GM18517 (cell line): ENCODE measurements around the gene CLPTM1.
A peak's percentile ranks its signal among the peaks of the same experiment; 100 is the strongest.
"Not testable (repeated sequence)": the region's sequence is repeated elsewhere in the genome, so short reads cannot be mapped to it uniquely, and the experiment has no call there.

Source experiments
- ATAC-seq: cut with Tn5 transposase; IDR thresholded peaks from one replicate; pipeline ENCODE4 v1.9.1; 2021; ENCODE audit warnings: mild to moderate bottlenecking, moderate library complexity; ENCODE audit not compliant: unreplicated experiment

The CLPTM1 gene

GRCh38 chr19:44939668-44940067, 15.5 kb upstream of the CLPTM1 start:
- ATAC-seq, result no peak

DNA sequence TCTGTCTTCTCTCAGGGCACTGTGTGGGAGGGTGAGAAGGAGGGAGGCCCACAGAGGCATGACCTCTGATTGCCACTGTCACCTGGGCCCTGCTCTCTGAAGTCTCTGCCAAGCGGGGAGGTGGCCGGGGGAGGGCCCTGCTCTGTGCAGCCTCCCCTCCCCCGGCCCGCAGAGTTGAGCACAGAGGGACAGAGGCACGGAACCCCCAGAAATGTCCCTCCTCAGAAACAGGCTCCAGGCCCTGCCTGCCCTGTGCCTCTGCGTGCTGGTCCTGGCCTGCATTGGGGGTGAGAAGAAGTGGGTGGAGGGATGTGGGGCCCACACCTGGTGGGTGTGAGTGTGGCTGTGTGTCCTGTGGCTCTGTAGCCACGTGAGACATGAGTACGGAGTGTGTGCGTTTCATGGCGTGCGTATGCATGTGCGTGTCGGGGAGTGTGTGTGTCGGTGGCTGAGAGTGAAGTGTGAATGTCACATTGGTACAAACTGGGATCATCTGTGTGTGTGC, 13.1 kb upstream of the CLPTM1 start, which contains the start of gene APOC4:
APOC4 (plus strand) TSS at position 171 of the 505 bp plus-strand sequence; CDS start at position 212, 41 bp downstream.
- no peak for ATAC-seq

DNA sequence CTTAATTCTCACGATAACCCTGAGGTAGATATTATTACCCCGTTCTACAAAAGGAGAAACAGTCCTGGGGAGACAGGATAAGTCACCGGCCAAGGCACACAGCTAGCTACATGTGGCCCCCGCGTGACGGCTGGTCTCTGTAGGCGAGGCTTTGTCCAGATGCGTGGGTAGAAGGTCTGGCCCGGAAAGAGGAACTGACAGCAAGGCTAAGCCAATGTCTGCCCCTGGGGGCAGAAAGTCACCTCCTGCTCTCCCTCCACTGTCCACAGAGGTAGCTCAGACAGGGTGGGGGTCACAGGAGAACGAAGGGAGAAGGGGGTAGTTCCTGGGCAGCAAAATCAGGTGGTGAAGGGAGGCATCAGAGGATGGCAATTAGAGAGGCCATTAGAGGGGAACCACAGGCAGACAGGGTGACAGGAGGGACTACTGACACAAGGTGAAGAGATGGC, 11.4 kb upstream of the CLPTM1 start:
- ATAC-seq, result peak; percentile 75

GRCh38 chr19:44947041-44947581, 8.1 kb upstream of the CLPTM1 start:
- ATAC-seq, result no peak

GRCh38 chr19:44948237-44948636, 6.9 kb upstream of the CLPTM1 start:
- ATAC-seq, result no peak

- ATAC-seq, result no peak
Measured at GRCh38 chr19:44948763-44949374, 6.3 kb upstream of the CLPTM1 start.

DNA sequence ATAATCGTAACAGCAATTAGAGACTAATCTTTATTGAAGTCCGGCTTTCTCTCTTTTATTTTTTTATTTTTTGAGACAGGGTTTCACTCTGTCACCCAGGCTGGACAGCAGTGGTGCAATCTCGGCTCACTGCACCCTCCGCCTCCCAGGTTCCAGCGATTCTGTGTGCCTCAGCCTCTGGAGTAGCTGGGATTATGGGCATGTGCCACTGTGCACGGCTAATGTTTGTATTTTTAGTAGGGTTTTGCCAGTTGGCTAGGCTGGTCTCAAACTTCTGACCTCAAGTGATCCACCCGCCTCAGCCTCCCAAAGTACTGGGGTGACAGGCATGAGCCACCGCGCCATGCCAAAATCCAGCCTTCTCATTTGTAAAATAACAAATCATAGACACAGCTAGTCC, 5.6 kb upstream of the CLPTM1 start:
- ATAC-seq, result no peak

- ATAC-seq, result no peak
Measured at GRCh38 chr19:44951179-44952159, 3.7 kb upstream of the CLPTM1 start.

- peak; percentile 6 for ATAC-seq
Measured at GRCh38 chr19:44954278-44954648, 917 bp upstream of the CLPTM1 start.

GRCh38 chr19:44955505-44956439, 592 bp downstream of the CLPTM1 start:
- ATAC-seq, result peak; percentile 11

- ATAC-seq, result no peak
Measured at GRCh38 chr19:44957526-44957925, 2.3 kb downstream of the CLPTM1 start.

- no peak for ATAC-seq
Measured at GRCh38 chr19:44958090-44958489, 2.9 kb downstream of the CLPTM1 start.

DNA sequence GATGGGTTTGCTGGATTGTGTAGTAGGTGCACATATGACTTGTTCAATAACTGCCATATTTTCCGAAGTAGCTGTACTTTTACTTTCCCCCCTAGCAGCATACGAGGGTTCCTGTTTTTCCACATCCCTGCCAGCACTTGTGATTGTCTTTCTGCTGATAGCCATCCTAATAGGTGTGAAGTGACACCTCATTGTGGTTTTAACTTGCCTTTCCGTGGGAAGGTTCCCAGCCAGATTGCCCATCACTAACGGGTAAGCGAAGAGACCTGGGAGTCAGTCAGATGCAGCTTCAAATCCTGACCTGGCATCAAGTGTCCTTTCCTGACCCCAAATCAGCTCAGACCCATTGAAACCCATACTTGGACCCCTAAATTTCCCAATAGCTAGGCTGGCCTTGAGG, 4.5 kb downstream of the CLPTM1 start:
- no peak for ATAC-seq

- no peak for ATAC-seq
Measured at GRCh38 chr19:44960906-44961728, 5.9 kb downstream of the CLPTM1 start.

DNA sequence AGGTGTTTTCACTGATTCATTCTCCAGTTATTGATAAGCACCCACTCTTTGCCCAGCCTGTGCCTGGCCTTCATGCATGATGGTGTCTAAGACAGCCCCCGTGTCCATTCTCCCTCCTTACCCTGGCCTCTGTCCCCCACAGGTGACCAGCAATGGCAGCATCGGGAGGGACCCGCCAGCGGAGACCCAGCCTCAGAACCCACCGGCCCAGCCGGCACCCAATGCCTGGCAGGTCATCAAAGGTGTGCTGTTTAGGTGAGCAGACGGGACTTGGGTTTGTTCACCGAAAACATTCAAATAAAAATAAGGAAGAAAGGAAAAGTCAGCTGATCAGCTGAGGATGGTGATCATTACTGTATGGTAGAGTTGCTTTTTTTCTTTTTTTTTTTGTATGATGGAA, 6.6 kb downstream of the CLPTM1 start:
- ATAC-seq, result no peak

DNA sequence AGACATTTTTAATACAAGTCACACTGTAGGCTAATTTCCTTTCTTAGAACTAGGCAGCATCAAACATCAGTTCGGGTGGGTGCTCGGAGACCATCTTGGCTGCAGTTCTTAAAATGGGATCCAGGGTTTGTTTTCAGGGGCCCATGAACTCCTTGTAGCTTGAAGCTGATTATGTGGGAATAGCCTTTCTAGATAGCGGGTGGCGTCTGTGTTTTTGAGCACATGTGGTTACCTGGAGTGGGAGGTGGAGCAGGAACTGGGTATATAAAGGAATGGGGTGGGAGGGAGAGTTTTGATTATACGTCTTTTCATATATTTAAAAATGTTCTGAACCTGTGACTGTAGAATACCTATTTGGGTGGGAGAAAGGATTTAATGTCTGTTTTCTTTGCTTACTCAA, 12.9 kb downstream of the CLPTM1 start:
- ATAC-seq, result no peak

GRCh38 chr19:44968670-44969069, 13.5 kb downstream of the CLPTM1 start:
- ATAC-seq, result no peak

GRCh38 chr19:44969437-44969836, 14.3 kb downstream of the CLPTM1 start:
- ATAC-seq, result no peak

- ATAC-seq, result not testable (repeated sequence)
Measured at GRCh38 chr19:44971451-44971850, 16.3 kb downstream of the CLPTM1 start.

DNA sequence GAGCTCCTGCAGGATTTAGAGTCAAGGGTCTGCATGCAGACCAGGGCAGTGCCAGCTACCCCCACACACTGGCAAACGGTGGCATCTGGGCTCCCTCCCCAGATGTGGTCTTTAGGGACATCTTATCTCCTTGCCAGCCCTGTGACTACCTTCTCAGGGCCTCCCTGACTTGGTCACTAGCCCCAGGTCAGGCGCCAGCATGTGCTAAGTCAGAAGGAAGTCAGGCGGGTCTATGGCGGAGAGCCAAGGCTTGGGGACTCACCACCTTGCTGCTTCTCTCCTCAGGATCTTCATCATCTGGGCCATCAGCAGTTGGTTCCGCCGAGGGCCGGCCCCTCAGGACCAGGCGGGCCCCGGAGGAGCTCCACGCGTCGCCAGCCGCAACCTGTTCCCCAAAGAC, 17.6 kb downstream of the CLPTM1 start:
- ATAC-seq, result no peak
